GM19397 (cell line): ENCODE data around the gene PPDPF.
A peak's percentile ranks its signal among the peaks of the same experiment; 100 is the strongest.

Source experiments
- ATAC-seq: cut with Tn5 transposase; IDR thresholded peaks from one replicate; pipeline ENCODE4 v1.9.1; 2021; ENCODE audit warnings: mild to moderate bottlenecking, moderate library complexity; ENCODE audit not compliant: unreplicated experiment

The PPDPF gene

DNA sequence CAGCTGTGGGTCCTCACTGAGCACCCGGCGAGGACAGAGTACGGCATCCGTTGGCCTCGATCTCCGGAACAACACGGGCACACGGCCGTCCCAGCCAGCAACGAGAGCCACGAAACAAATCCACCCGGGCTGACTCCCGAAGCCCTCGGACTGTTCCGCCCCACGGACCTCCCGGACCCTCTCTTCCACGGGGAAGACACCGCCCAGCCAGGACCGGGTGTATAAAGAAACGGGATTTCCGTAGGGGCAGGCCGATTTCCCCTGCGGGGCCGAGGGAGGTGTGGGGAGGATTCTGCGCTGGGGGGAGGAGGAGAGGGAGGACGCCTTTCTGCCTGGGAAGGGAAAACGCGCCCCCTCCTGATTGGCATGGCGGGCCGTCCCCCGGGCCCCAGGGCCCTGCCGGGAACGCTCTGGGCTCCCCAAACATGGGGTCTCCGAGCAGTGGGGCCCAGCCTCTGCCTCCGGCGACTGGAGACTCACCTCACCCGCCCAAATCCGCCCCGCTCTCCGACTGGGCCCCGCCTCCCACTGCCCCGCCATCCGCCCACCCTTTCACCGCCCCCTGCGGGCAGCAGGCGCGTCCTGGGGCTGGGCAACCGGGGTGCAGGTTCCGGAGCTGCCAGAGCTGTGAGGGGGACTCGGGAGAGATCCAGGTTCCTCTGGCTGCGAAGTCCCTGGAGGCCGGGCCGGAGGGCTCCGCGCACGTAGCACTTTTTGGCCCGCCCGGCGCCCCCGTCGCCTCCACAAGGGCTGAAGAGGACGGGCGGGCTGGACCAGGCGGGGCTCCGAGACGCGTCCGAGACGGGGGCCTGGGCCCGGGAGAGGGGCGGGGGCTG, 679 bp upstream of the PPDPF start:
- peak; percentile 37 for ATAC-seq

DNA sequence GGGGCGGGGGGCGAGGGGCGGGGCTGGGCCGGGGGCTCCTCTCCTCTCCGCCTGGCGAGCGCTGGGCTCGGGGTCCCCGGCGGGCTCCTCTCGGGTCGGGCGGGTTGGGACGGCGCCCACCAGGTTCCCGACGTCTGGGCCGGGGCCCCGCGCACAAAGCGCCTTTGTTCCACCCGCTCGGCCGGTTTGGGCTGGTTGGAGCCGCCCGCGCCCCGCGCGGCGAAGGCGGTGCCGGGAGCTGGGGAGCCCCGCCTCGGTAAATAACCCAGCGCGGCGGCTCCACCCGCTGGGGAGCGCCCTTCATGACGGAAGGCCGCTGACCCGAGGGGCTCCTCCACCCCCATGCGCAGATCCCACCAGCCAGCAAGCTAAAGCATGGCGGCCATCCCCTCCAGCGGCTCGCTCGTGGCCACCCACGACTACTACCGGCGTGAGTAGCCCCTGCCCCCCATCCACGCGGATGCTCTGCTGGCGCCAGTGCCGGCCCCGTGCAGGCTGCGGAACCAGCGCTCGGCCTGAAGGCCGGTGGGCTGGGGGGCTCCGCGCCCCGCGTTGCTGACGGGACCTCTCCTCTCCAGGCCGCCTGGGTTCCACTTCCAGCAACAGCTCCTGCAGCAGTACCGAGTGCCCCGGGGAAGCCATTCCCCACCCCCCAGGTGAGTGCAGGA, 503 bp downstream of the PPDPF start:
- peak; percentile 43 for ATAC-seq

DNA sequence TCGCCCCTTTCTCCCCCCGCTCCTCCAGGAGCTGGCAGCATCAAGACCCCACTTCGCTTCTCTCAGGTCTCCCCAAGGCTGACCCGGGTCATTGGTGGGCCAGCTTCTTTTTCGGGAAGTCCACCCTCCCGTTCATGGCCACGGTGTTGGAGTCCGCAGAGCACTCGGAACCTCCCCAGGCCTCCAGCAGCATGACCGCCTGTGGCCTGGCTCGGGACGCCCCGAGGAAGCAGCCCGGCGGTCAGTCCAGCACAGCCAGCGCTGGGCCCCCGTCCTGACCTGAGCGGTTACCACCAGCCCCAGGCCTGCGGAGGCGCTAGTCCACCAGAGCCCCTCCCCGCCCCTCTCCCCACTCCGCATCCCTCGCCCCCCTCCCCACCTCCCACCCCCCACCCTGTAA, 1.0 kb downstream of the PPDPF start:
- no peak for ATAC-seq

DNA sequence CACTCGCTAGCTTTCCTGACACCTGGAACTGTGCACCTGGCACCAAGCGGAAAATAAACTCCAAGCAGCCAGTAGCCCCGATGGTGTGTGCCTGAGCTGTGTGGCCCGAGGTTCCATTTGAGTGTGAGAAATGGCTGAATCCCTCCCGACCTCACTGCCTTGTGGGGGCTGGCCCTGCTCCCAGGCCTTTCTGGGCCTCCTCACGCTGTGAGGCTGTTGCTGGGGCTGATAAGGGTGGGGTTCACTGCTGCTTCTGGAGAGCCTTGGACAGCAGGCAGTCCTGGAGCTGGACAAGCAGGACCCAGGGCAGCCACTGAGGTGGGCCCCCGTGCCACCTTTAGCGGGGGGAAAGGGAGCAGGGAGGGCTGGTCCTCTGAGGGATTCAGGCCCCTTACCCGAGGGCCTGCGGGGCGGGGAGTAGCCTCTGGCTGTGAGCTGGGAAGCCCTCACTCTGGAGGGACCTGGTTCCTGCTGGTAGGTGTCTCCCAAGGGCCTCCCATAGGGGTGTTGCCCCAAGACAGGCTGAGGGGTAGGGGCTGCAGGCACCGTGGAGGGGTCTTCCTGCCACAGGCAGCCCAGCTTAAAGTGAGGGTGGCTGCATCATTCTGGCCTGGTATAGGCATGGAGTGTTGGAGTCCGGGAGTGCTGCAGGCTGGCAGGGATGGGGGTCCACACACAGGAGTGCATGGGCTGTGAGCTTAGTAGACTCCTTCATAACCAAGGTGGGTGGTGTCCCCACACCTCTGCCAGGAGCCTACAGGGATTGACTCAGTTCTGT, 1.7 kb downstream of the PPDPF start:
- ATAC-seq = no peak

DNA sequence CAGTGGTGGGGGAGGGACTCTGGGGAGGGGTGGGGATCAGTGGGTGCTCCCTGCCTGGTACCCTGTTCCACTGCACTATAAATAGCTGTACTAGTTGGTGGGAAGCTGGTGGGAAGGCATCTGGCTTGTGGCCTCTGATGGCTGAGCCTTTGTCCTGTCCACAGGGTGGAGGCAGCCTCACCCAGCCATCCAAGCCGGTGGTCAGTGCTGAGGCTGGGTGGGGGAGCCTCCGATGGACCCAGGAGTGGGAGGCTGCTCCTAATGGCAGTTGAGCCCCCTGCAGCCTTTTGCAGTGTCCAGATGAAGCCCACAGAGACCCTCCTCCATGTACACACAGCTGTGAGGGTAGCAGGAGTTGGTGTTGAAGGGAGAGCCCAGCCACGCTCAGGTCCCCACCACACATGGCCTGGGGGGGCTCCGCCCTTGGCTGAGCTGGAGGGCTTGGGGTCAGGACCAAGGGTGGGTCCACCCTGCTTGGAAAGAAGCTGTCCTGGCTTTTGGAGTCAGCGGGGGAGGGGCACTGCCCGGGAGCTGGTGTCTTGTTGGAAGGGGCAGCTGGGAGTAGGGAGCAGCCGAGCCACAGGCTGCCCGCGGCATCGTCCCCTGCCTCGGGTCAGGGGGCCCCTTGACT, 2.5 kb downstream of the PPDPF start:
- ATAC-seq = no peak

DNA sequence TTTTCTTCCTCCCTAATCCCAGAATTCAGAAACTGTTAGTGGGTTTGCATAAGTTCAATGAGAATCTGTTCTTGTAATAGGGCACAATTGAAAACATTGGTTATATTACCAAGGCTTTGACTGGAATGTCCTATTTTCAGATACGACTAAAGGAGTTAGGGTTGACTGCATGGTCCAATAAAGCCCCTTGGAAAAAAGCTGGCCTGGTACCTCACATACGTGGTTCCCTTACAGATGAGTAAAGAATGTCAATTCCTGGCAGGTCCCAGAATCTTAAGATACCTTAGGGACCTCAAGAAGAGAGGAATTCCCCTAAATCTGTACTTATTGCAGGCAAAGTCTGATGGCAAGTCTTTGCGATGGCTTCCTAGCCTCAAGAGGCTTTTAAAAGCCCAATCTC, 4.6 kb downstream of the PPDPF start:
- no peak for ATAC-seq

DNA sequence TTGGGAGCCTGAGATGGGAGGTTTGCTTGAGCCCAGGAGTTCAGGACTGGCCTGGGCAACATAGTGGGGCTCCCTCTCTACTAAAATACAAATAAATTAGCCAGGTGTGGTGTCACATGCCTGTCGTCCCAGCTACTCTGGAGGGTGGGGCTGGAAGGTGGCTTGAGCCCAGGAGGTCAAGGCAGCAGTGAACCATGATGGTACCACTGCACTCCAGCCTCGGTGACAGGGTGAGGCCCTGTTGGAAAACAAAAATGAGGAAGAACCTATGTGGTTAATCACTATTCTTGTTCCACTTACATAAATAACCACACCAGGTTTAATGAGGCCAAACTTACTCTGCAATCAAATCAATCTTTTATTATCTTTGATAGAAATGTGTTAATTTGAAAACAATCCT, 5.4 kb downstream of the PPDPF start:
- ATAC-seq = no peak

DNA sequence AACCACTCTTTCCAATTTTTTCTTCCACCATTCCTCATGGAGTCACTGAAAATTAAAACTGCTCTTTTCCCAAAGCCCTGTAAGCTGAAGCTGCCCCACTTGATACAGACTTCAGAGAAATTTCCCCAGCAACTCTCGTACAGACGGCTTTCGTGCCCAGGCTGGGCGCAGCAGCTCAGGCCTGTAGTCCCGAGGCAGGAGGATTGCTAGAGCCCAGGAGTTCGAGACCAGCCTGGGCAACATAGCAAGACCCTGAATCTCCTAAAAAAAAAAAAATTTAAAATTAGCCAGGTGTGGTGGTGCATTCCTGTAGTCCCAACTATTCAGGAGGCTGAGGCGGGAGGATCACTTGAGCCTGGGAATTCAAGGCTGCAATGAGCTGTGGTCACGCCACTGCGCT, 6.6 kb downstream of the PPDPF start:
- no peak for ATAC-seq

DNA sequence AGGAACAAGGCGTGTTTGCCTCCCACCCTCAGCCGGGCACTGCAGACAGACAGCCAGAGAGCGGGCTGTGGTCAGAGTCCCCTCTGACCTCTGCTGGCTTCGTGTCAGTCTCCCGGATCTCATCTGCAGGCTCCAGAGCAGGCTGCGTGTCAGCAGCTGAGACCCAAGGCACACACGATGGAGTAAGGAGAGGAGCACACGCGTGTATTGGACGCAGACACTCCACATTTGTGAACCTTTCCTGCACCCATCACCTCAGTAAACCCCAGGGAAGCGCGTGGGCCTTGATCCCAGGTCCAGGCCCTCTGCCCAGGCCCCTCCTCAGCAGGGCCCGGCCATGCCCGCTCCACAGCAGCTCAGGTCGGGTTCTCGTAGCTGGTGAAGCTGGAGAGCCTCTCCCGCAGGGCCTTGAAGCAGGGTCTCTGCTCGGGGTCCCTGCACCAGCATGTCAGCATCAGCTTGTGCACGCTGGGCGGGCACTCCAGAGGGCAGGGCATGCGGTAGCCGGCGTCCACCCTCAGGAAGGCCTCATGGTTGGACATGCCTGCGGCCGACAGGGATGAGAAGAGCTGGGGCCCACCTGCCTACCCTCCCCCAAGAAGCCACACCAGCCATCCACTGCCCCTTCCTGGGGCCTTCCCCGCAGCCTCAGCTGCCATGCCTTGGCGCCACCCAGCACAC, 8.8 kb downstream of the PPDPF start:
- no peak for ATAC-seq

DNA sequence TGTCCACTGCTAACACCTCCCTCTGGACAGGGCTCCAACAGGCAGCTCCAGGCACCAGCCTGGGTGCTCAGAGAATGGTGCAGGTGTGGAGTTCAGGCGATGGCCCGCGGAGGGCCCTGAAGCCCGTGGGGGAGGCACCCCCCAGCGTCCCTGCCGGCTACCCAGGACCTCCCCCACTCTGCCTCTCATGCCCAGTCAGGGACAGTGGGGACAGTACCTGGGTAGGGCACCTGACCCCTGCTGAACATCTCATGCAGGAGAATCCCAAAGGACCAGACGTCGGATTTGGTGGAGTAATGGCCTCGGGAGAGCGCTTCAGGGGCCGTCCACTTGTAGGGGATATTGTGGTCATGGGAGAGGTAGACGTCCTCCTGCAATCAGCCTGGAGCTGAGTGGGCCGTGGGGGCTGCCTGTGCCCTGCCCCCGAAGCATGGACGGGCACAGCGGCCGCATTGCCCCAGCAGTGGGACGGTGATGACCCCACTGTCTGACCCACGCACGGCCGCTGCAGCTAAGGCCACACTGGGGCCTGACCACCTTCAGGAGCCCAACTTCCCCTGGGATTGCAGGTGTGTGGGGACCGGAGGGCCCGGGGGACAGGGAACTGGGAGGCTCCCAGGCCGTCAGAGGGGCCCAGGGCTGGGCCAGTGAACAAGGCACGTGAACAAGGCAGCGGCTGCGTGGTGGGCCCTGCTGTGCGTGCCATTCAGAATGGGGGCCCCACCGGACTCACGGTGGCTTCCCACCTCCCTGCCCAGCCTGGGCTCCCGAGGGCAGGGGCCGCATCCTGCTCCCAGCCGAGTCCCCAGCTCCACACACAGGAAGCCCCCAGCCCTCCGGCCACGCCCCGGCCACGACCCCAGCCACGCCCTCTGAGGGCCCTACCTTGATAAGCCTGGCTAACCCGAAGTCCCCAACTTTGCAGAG, 9.6 kb downstream of the PPDPF start:
- ATAC-seq = no peak

DNA sequence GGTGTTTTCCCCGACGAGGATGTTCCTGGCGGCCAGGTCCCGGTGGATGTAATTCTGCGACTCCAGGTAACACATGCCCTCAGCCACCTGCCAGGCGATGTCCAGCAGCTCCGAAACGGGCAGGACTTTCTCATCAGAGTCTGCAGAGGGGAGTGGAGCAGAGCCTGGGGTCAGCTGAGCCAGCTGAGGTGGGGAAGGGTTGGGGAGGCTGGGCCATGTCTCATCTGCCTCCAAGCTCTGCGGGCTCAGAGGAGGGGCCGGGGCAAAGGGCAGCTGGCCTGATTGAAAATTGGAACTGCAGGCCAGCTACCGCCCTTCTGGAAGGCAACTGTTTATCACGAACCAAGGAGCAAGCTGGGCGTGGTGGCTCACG, 10.2 kb downstream of the PPDPF start:
- ATAC-seq = no peak

DNA sequence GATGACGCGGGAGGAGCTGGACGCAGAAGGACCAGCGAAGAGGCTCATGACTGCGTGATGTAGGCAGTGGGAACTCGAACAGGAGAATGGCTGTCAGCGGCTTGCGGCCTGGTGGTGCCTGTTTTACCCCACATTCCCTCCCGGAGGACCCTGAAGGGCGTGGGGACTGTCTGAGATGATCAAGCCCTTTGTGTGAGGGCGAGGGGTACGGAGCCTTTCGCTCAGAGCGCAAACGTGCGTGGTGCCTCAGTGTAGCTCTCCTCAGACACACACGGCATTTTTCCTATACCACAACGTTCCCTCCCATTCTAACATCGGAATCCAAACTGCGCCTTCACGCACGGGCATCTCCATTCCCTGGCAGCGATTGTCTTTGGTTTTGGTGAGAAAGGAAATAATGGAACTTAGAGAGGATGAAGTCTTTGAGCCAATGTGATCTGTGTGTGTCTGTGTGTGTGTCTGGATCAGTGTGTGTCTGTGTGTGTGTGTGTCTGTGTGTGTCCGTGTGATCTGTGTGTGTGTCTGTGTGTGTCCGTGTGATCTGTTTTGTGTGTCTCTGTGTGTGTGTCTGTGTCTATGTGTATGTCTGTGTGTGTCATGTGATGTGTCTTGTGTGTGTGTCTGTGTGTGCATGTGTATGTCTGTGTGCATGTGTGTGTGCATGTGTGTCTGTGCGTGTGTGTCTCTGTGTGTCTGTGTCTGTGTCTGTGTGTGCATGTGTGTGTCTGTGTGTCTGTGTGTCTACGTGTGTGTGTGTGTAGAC, 11.3 kb downstream of the PPDPF start:
- no peak for ATAC-seq

DNA sequence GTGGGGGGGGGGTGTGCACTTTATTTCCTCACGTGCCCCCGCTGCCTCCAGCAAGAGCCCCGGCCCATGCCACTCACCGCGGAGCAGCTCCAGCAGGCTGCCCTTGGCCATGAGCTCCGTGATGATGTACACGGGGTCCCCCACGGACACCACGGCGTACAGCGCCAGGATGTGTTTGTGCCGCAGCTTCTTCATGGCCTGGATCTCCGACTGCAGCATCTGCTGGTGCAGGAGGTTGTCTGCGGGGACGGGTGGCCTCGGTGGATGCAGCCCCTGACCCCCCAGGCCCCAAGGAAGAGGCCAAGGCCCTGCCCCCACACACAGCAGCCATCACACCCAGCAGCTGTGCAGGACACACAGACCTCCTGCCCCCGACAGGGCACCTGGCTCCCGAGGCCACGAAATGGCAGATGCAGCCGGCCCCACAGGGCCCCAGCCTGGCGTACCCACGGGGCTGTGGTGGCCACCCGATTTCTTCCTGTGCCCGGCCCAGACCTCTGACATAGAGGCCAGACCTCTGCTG, 11.9 kb downstream of the PPDPF start:
- ATAC-seq = no peak

DNA sequence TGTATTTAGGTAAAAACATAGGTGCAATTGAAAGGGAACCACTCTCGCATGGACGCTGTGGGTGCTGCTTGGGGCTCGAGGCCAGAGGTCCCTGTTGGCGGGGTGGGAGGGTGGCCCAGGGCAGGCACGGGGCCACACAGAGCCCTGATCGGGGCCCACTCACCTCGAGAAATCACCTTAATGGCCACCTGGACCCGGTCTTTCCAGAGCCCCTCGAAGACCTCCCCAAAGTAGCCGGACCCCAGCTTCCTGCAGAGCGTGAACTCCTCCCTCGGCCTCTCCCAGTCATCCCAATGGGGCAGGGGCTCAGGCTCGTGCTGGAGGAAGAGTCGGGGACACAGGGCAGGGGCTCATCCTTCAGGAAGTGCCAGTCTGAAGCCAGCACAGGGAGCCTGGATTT, 12.8 kb downstream of the PPDPF start:
- no peak for ATAC-seq

DNA sequence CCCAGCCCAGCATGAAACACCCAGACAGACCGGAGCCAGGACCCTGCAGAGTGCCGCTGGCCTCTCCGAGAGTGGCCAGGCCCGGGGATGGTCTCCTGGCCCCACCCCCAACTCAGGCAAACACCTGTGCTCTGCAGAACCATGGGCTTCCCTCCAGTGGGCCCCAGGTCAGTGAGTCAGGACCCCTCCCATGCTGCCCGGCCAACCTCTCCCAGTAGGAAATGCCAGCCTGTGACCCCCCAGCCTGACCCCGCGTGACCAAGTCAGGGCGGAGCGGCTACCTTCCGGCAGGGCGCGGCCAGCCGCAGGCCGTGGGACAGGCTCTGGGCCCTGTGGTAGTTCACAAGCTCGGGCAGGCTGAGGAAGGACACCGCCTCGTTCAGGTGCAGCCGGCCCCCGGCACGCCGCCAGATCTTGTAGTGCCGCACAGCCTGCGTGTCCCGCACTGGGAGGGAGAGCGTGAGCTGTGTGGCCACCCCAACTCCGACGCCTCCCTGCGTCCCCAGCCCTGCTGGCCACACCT, 13.4 kb downstream of the PPDPF start:
- no peak for ATAC-seq

DNA sequence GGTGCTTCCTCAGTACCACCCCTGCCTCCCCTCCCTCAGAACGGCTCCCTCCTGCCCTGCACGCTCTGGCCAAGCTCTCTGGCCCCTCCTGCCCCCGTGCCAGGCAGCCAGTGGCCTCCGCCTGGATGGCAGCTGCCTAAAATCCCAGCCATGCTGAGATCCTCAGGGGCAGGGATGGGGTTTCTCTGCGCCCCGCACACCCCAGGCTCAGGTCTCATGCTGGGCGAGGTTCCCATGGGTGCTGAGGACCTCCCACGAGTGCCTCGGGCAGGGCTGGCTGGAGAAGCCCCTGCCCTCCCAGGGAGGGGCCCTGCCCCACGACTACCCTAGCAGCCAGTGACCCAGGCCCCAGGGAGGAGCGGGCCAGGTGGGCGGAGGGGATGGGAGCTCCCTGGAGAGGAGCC, 13.9 kb downstream of the PPDPF start:
- no peak for ATAC-seq

DNA sequence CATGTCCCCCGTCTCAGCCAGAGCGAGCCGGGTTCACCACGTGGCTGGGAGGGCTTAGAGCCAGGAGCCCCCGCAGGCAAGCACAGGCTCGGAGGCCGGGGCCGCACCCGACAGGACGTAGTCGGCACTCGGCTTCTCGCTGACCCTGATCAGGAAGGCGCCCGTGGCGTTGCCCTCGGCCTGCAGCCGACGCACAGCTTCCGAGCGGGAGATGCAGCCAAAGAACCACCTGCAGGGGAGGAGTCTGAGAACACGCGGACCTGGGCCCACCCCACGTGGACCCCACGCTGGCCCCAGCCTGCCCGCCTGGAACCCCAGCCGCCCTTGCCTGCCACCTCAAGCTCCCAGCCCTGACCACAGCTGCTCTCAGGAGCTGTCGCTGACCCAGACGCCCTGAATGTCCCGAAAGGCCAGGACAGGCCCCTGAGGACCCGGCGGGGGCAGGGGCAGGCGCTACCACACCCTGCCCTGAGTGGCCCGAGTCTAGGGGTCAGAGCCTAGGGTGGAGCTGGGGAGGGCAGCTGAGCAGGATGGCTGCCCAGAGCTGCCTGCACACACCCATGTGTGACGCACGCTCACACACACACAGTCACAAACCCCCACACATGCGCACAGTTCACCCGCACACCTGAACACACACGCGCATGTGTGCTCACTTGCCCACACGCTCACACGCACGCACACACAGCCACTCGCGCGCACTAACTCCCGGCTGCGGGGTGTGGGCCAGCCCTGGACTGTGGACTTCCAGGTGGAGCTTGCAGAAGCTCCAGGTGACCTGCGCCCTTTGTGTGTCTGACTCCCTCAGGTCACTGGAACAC, 14.5 kb downstream of the PPDPF start:
- ATAC-seq = no peak
